Astrocyte (in vitro differentiated cells and primary cell): ENCODE results near the gene HMSD.

Experiments
- CTCF ChIP-seq: IDR thresholded peaks from 2 replicates; pipeline ENCODE4 v1.5.1; 2011; ENCODE audit warnings: low read depth, mild to moderate bottlenecking, inconsistent platforms, low read length, moderate library complexity; ENCODE audit not compliant: insufficient read depth
- EZH2 ChIP-seq: IDR thresholded peaks from 2 replicates; pipeline ENCODE4 v1.6.1; 2012; ENCODE audit warnings: mild to moderate bottlenecking, low read length, inconsistent platforms; ENCODE audit not compliant: insufficient read depth

- TF ChIP-seq CTCF = no peak
- TF ChIP-seq EZH2 = no peak
Observed at GRCh38 chr18:64009305-64009704, 60.2 kb downstream of the HMSD start.
